ENCODE measurements around the gene TRAM2.
"Not testable (repeated sequence)": the region's sequence is repeated elsewhere in the genome, so short reads cannot be mapped to it uniquely, and the experiment has no call there.

Gene TRAM2

DNA sequence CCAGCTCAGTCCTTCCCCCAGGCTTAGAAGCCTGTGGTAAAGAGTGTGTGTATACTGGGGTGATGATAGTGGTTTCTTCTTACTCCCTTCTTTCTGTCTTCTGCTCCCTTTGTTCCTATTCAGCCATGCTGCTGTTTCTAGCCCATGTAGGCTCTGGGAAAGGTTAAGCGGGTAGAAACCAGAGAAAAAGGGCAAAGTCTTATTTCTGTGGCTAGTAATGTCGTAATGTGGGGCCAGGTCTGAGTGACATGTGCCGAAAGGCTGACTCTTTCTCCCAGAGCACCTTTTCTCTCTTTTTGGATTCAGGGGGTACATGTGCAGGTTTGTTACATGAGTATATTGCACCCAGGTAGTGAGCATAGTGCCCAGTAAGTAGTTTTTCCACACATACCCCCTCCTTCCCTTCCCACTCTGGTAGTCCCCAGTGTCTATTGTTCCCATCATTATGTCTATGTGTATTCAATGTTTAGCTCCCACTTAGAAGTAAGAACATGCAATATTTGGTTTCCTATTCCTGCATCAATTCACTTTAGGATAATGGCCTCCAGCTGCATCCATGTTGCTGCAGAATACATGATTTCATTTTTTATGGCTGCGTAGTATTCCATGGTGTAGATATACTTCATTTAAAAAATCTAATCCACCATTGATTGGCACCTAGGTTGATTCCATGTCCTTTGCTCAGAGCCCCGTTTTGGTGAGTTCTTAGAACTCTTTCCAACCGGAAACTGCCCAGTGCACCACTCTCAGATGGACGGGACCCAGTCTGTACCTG is 82.4 kb downstream of the TRAM2 start:
- no peaks in the 10 kb centered on the region for H3K27me3 Mint-ChIP-seq
- intact Hi-C loops (cut with micrococcal nuclease), result loop anchor here (5.0 to 10.0 kb wide), 2 partner anchors 83 to 170 kb away; partner anchors contain the start of gene TRAM2
- peaks cover 7% of the 10 kb centered on the region for H3K9me3 Mint-ChIP-seq
- peak overlapping the region; percentile 88 for H3K27ac Mint-ChIP-seq
- H3K4me1 Mint-ChIP-seq (ENCODE audit: low read depth), result peaks cover 62% of the 10 kb centered on the region
- H3K4me3 Mint-ChIP-seq, result no peak overlapping the region
- H3K36me3 Mint-ChIP-seq (ENCODE audit: low read depth), result peaks cover 19% of the 10 kb centered on the region

DNA sequence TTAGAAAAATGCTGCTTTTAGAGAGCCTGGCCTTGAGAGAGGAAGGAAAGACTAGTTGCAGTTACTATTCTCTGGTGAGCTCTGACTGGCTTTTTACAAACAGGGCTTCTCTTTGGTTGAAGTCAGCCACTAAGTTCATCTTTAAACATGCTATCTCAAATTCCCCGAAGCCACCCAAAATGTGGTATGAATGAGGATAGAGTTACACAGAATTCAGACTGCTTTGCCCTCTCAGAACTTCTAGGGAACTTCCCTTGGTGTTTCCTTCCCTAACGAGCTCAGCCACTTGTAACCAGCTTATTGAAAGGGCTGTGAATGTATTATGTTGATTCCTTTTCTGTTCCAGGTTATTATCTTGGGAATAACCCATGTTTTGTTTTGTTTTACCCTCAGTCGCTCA is 83.2 kb downstream of the TRAM2 start:
- H3K36me3 Mint-ChIP-seq (ENCODE audit: low read depth), result peaks cover 18% of the 10 kb centered on the region
- intact Hi-C loops (cut with micrococcal nuclease), result loop anchor here (5.0 to 10.0 kb wide), 2 partner anchors 84 to 171 kb away; partner anchors contain the start of gene TRAM2
- H3K4me1 Mint-ChIP-seq (ENCODE audit: low read depth), result peaks cover 69% of the 10 kb centered on the region
- peak overlapping the region; percentile 88 for H3K27ac Mint-ChIP-seq
- peaks cover 7% of the 10 kb centered on the region for H3K9me3 Mint-ChIP-seq
- no peak overlapping the region for H3K4me3 Mint-ChIP-seq
- no peaks in the 10 kb centered on the region for H3K27me3 Mint-ChIP-seq

DNA sequence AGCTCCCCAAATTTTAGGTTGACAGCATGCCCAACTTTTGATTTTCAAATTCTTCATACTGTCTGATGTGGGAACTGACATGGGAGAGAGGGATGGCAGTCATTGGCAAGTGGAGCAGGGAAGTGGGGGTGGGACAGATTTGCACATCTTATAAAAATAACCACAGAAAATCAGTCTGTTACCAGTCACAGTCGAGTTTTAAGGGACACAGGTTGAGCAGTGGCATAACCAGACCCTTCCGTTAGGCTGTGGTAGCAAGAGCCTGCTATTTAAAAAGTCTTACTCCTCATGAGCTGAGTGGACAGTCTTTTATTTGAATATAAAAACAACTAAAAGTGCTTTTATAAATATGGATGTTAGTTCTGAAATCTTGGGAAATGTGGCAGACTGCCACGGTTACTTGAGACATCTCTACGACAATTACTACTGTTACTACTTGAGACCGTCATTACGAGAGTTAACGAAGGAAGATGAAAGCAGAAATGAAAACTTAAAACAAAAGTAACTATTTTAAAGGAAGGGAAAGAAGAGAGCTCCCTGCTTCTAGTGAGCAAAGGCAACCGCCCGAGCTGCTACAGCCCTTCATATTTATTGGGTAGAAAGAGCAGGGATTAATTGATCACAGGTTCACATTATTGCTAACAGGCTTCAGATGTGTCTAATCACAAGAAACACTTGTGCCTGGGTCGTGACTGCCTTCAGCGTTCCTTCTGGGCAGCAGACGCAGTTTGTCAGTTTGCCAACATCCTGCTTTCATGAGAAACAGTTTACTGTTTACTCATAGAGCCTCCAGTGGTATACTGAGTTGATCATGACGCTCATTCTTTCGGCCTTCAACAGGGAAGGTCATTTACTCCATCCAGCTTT is 85.4 kb downstream of the TRAM2 start:
- H3K4me1 Mint-ChIP-seq (ENCODE audit: low read depth), result peaks cover 53% of the 10 kb centered on the region
- no peaks in the 10 kb centered on the region for H3K27me3 Mint-ChIP-seq
- peak overlapping the region; percentile 88 for H3K27ac Mint-ChIP-seq
- intact Hi-C loops (cut with micrococcal nuclease), result loop anchor here (2.0 to 10.0 kb wide), 3 partner anchors 71 to 173 kb away; partner anchors contain the start of genes EFHC1 and TRAM2
- peaks cover 7% of the 10 kb centered on the region for H3K9me3 Mint-ChIP-seq
- peaks cover 11% of the 10 kb centered on the region for H3K36me3 Mint-ChIP-seq (ENCODE audit: low read depth)
- H3K4me3 Mint-ChIP-seq, result peak overlapping the region; percentile 54

DNA sequence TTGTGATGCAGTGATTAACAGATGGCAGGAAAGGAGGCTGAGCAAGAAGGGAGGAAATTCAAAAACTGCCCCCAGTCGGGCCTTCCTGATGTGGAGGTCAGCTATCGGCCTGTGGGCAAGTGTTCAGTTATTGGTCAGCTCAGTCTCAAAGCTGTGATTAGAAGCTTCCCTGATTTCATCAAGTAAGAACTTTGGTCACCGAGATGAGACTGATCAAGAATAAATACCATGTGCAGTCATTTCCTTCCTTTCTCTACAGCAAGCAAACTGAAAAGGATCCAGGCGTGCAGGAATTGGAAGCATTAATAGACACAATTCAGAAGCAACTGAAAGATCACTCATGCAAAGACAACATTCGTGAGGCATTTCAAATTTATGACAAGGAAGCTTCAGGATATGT is 87.0 kb downstream of the TRAM2 start:
- Mint-ChIP-seq H3K9me3 (peaks cover 2% of the 10 kb centered on the region), H3K36me3 (ENCODE audit: low read depth) (peaks cover 2% of the 10 kb centered on the region), H3K4me1 (ENCODE audit: low read depth) (peaks cover 53% of the 10 kb centered on the region), H3K27me3 (no peaks in the 10 kb centered on the region), H3K27ac (no peak overlapping the region), H3K4me3 (no peak overlapping the region)
- intact Hi-C loops (cut with micrococcal nuclease), result loop anchor here (2.0 to 10.0 kb wide), 3 partner anchors 69 to 175 kb away; partner anchors contain the start of genes EFHC1 and TRAM2

DNA sequence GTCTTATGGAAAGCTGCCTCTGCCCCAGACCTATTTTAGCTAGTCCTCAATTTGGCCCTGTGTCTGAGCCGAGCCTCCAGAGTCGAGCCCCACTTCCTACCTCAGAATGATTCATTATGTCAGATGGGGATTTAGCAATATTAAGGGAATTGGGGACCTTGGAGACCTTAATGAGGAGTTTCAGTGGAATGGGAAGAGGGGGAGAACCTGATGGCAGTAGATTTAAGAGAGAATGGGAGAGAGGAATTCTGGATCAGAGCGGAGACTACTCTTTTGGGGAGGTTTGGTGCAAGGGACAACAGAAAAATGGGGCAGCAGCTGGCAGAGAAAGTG is 93.2 kb downstream of the TRAM2 start:
- Mint-ChIP-seq H3K9me3 (no peaks in the 10 kb centered on the region), H3K27me3 (no peaks in the 10 kb centered on the region), H3K36me3 (ENCODE audit: low read depth) (no peaks in the 10 kb centered on the region), H3K27ac (no peak overlapping the region), H3K4me3 (no peak overlapping the region), H3K4me1 (ENCODE audit: low read depth) (peaks cover 9% of the 10 kb centered on the region)
- intact Hi-C loops (cut with micrococcal nuclease), result no loop called here

DNA sequence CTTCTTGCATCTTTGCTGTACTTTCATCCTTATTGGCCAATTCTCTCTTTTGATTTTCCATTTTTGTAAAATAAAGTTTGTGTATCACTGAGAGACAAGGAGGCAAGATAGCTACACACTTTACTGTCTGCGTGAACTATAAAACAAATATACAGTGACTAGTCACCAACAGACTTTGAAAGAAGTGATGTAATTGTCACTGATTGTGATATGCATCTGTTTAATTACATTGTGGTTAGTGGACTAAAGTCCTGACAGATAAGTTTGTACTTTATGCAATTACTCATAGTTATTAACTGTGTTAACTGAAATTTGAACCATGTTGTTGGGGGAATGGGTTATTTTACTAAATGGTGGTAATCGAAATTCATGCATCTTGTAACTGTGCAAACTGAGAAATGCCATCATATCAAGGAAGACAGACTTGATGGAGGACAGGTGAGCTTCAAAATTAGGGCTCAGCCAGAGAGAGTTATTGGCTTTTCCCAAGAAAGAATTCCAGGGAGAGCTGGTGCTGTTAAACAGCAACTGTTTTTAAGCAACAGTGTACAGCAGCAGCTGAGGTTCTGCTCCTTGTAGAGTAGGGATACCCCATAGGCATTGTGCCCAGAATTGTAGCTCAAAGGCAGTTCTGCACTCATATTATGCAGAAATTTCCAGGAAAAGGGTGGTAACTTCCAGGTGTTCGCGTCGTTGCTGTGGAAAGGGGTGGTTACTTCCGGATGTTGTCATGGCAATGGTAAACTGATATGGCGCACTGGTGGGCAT is 93.8 kb downstream of the TRAM2 start:
- Mint-ChIP-seq H3K4me1 (ENCODE audit: low read depth) (peaks cover 9% of the 10 kb centered on the region), H3K36me3 (ENCODE audit: low read depth) (no peaks in the 10 kb centered on the region), H3K4me3 (no peak overlapping the region), H3K9me3 (no peaks in the 10 kb centered on the region), H3K27ac (no peak overlapping the region), H3K27me3 (no peaks in the 10 kb centered on the region)
- intact Hi-C loops (cut with micrococcal nuclease), result no loop called here

DNA sequence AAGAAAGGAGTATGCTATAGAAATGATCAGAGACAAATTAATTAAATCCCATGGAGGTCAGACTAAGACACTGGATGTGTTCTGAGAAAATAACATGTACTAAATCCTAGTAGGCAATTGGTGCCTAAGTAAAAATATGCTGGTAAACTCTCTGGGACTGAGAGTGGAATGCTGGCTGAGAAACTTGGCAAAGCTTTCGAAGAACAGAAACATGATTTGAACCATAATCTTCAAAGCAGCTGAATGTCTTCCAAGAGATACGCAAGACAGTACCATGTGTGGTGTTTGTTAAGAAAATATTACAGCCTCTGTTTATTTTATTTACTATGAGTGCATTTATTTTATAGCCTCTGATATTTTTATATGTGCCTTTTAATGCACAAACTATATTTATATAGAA is 101.6 kb downstream of the TRAM2 start:
- no peaks in the 10 kb centered on the region for H3K4me1 Mint-ChIP-seq (ENCODE audit: low read depth)
- no peak overlapping the region for H3K27ac Mint-ChIP-seq
- peaks cover 2% of the 10 kb centered on the region for H3K27me3 Mint-ChIP-seq
- intact Hi-C loops (cut with micrococcal nuclease), result no loop called here
- H3K9me3 Mint-ChIP-seq, result no peaks in the 10 kb centered on the region
- no peaks in the 10 kb centered on the region for H3K36me3 Mint-ChIP-seq (ENCODE audit: low read depth)
- H3K4me3 Mint-ChIP-seq, result no peak overlapping the region

DNA sequence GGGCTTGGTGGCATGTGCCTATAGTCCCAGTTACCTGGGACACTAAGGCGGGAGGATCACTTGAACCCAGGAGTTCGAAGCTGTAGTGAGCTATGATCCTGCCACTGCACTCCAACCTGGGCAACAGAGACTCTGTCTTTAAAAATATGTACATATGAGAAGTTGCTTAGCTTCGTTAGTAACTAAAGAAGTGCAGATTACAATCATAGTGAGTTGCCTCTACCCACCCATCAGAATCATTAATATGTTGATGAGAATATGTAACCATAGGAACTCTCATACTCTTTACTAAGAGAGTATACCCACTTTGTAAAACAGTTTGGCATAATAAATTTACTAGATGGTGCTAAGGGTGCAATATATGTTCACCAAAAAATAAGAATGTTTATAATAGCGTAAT is 102.7 kb downstream of the TRAM2 start:
- Mint-ChIP-seq H3K4me1 (ENCODE audit: low read depth) (no peaks in the 10 kb centered on the region), H3K36me3 (ENCODE audit: low read depth) (no peaks in the 10 kb centered on the region), H3K9me3 (no peaks in the 10 kb centered on the region), H3K4me3 (no peak overlapping the region), H3K27me3 (peaks cover 2% of the 10 kb centered on the region), H3K27ac (no peak overlapping the region)
- intact Hi-C loops (cut with micrococcal nuclease), result no loop called here

DNA sequence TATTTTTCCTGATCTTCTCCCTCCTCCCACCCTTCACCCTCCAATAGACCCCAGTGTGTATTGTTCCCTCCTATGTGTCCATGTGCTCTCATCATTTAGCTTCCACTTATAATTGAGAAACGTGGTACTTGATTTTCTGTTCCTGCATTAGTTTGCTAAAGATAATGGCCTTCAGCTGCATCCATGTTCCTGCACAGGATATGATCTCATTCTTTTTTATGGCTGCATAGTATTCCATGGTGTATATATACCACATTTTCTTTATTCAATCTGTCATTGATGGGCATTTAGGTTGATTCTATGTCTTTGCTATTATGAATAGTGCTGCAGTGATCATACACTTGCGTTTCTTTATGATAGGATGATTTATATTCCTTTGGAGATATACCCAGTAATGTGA is 115.7 kb downstream of the TRAM2 start:
- H3K27ac Mint-ChIP-seq; H3K4me1 Mint-ChIP-seq (ENCODE audit: low read depth); H3K36me3 Mint-ChIP-seq (ENCODE audit: low read depth); H3K4me3 Mint-ChIP-seq; intact Hi-C loops (cut with micrococcal nuclease); H3K9me3 Mint-ChIP-seq; H3K27me3 Mint-ChIP-seq: not testable (repeated sequence)

DNA sequence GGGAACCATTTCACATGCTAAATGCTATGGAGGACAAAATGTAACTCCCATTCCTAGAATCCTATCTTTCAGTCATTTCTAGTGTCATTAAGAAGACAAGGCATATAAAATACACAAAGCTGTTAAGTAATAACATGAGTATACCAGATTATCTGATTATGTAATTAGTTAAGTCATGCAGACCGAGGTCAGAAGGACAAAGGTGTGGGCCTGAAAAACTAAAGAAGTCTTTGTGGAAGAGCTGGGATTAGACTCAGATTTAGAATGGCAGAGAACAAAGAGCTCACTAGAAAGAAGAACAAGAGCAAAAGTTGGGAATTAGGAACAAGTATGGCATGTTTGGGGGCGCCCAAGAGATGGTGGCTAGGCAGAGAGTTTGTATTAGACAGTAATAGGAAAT is 119.8 kb downstream of the TRAM2 start:
- H3K36me3 Mint-ChIP-seq (ENCODE audit: low read depth), result no peaks in the 10 kb centered on the region
- intact Hi-C loops (cut with micrococcal nuclease), result no loop called here
- H3K4me3 Mint-ChIP-seq, result no peak overlapping the region
- H3K27ac Mint-ChIP-seq, result no peak overlapping the region
- H3K27me3 Mint-ChIP-seq, result no peaks in the 10 kb centered on the region
- H3K4me1 Mint-ChIP-seq (ENCODE audit: low read depth), result no peaks in the 10 kb centered on the region
- no peaks in the 10 kb centered on the region for H3K9me3 Mint-ChIP-seq

DNA sequence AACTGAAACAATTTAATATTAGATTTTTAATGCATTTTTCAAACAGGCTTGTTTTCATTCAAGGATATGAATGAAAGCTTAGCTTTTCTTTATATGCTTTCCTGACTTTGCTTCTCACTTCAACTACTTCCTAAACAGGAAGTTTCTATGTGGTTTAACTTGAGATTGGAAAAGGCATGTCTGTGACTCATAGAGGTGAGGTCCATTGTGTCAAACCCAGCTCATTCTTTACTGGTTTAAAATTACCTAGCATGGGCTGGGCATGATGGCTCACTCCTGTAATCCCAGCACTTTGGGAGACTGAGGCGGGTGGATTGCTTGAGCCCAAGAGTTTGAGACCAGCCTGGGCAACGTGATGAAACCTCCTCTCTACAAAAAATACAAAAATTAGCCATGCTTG is 122.3 kb downstream of the TRAM2 start:
- Mint-ChIP-seq H3K27ac (no peak overlapping the region), H3K4me1 (ENCODE audit: low read depth) (no peaks in the 10 kb centered on the region), H3K27me3 (no peaks in the 10 kb centered on the region), H3K4me3 (no peak overlapping the region), H3K9me3 (peaks cover 21% of the 10 kb centered on the region), H3K36me3 (ENCODE audit: low read depth) (peaks cover 18% of the 10 kb centered on the region)
- intact Hi-C loops (cut with micrococcal nuclease), result no loop called here
